Neural progenitor cell (in vitro differentiated cells): Measurements from ENCODE around the gene ZDHHC14. TPM values are rescaled to one million over a fixed set of nuclear protein-coding genes. Genes with fewer than 3 reads are reported as not detected.
"Not testable (repeated sequence)": the region's sequence is repeated elsewhere in the genome, so short reads cannot be mapped to it uniquely, and the experiment has no call there.

Source experiments
- DNase-seq: peaks from one replicate; pipeline ENCODE4 v3.0.0-alpha.2; 2016; ENCODE audit warnings: low spot score
- H2AFZ ChIP-seq: fragments of 200-600 bp; sonication (generic); replicated peaks from 2 replicates; pipeline ENCODE4 v1.6.1; 2016; ENCODE audit warnings: antibody characterized with exemption
- H3F3A ChIP-seq: fragments of 200-600 bp; sonication (generic); 2 replicates; pipeline ENCODE4 v1.6.1; 2016; ENCODE audit warnings: antibody characterized with exemption, low read depth
- H3K27ac ChIP-seq: fragments of 200-600 bp; sonication (generic); 2 replicates; pipeline ENCODE4 v1.5.1; 2016; ENCODE audit warnings: mild to moderate bottlenecking
- H3K27me3 ChIP-seq: fragments of 200-600 bp; sonication (generic); 2 replicates; pipeline ENCODE4 v1.6.1; 2016; ENCODE audit warnings: mild to moderate bottlenecking, moderate library complexity
- H3K36me3 ChIP-seq: fragments of 200-600 bp; sonication (generic); 2 replicates; pipeline ENCODE4 v1.5.1; 2016
- H3K4me1 ChIP-seq: fragments of 200-600 bp; sonication (generic); 2 replicates; pipeline ENCODE4 v1.6.1; 2016; ENCODE audit warnings: mixed run types
- H3K4me2 ChIP-seq: fragments of 200-600 bp; sonication (generic); 2 replicates; pipeline ENCODE4 v1.6.1; 2016
- H3K4me3 ChIP-seq: fragments of 200-600 bp; sonication (generic); 2 replicates; pipeline ENCODE4 v1.5.1; 2016
- H3K79me2 ChIP-seq: fragments of 200-600 bp; sonication (generic); 2 replicates; pipeline ENCODE4 v1.6.1; 2016; ENCODE audit warnings: low read depth
- H3K9ac ChIP-seq: fragments of 200-600 bp; sonication (generic); 2 replicates; pipeline ENCODE4 v1.6.1; 2016
- H3K9me3 ChIP-seq: fragments of 200-600 bp; sonication (generic); 2 replicates; pipeline ENCODE4 v1.5.1; 2016; ENCODE audit warnings: low read depth
- H4K20me1 ChIP-seq: fragments of 200-600 bp; sonication (generic); 2 replicates; pipeline ENCODE4 v1.6.1; 2016; ENCODE audit warnings: low read depth
- H3K27ac Mint-ChIP-seq: 3 replicates; pipeline ENCODE4 v1.8.0; 2021; ENCODE audit warnings: mixed read lengths
- H3K27me3 Mint-ChIP-seq: 2 replicates; pipeline ENCODE4 v1.8.0; 2022; ENCODE audit warnings: low read depth, mild to moderate bottlenecking, inconsistent platforms, moderate library complexity, mixed read lengths; ENCODE audit not compliant: insufficient read depth
- H3K36me3 Mint-ChIP-seq: 3 replicates; pipeline ENCODE4 v1.8.0; 2021; ENCODE audit warnings: mixed read lengths
- H3K4me1 Mint-ChIP-seq: 3 replicates; pipeline ENCODE4 v1.8.0; 2021; ENCODE audit warnings: mixed read lengths
- H3K4me3 Mint-ChIP-seq: 3 replicates; pipeline ENCODE4 v1.8.0; 2021; ENCODE audit warnings: mild to moderate bottlenecking, moderate library complexity, mixed read lengths
- H3K9me3 Mint-ChIP-seq: 3 replicates; pipeline ENCODE4 v1.8.0; 2020; ENCODE audit warnings: mixed read lengths
- EZH2 ChIP-seq: fragments of 200-600 bp; sonication (generic); IDR thresholded peaks from 2 replicates; pipeline ENCODE4 v1.6.1; 2017; ENCODE audit warnings: antibody characterized with exemption, mild to moderate bottlenecking, moderate library complexity
- EZH2phosphoT487 ChIP-seq: fragments of 200-600 bp; sonication (generic); IDR thresholded peaks from 2 replicates; pipeline ENCODE4 v1.6.1; 2017; ENCODE audit warnings: antibody characterized with exemption
- total RNA-seq: library from RNA; depleted of rRNA; stranded (reverse); fragments of >200 nt; gene quantifications from 2 replicates; pipeline ENCODE4 v1.2.3, GENCODE V29; 2015; ENCODE audit warnings: low replicate concordance
- TF ChIP-seq, protein P1 (sequence below): fragments of 200-600 bp; sonication (generic); IDR thresholded peaks from 2 replicates; pipeline ENCODE4 v1.5.1; 2017; ENCODE audit warnings: antibody characterized with exemption, mild to moderate bottlenecking

ZDHHC14 gene
- total RNA-seq, 1 donor from 2014 or later, result 14.5 TPM

DNA sequence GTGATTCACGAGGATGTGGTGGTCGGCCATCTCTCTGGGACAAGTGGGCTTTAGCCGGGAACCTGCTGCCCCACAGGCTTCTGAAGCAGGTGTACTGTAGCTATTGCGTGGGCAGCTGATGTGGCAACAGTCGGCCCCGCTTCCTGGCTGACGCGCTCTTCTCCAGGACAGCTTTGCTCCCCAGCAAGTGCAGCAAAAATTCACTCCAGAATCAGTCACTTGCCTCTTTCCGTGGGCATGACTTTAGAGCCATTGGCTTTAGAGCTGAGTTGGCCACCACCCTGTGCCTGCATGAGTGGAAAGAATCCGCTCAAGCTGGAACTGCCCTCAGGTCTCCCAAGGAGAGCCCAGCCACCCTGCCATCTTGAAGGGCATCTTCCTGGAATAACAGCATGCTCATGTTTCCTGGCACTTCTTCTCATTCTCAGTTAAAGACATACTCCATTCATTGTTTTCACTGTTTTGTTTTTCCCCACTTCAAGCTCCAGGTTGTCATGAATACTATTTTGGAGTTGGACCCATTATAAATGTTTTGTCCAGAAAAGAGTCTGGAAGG is 178.3 kb downstream of the ZDHHC14 start:
- no peak overlapping the region for H3K4me3 ChIP-seq
- H3K27ac ChIP-seq, result no peak overlapping the region
- H3K4me2 ChIP-seq, result peak overlapping the region; percentile 48
- Mint-ChIP-seq H3K27ac (peak overlapping the region; percentile 29), H3K27me3 (peaks cover 6% of the 10 kb centered on the region), H3K4me1 (peaks cover 60% of the 10 kb centered on the region), H3K4me3 (no peak overlapping the region), H3K9me3 (no peaks in the 10 kb centered on the region), H3K36me3 (no peaks in the 10 kb centered on the region)
- no peaks in the 10 kb centered on the region for H3K9me3 ChIP-seq
- peaks cover 50% of the 10 kb centered on the region for H3K4me1 ChIP-seq
- TF ChIP-seq, protein P1, sequence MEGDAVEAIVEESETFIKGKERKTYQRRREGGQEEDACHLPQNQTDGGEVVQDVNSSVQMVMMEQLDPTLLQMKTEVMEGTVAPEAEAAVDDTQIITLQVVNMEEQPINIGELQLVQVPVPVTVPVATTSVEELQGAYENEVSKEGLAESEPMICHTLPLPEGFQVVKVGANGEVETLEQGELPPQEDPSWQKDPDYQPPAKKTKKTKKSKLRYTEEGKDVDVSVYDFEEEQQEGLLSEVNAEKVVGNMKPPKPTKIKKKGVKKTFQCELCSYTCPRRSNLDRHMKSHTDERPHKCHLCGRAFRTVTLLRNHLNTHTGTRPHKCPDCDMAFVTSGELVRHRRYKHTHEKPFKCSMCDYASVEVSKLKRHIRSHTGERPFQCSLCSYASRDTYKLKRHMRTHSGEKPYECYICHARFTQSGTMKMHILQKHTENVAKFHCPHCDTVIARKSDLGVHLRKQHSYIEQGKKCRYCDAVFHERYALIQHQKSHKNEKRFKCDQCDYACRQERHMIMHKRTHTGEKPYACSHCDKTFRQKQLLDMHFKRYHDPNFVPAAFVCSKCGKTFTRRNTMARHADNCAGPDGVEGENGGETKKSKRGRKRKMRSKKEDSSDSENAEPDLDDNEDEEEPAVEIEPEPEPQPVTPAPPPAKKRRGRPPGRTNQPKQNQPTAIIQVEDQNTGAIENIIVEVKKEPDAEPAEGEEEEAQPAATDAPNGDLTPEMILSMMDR, result no peak
- TF ChIP-seq EZH2 (no peak), EZH2phosphoT487 (no peak)
- H3K9ac ChIP-seq, result no peak overlapping the region
- H4K20me1 ChIP-seq, result no peaks in the 10 kb centered on the region
- no peaks in the 10 kb centered on the region for H3K36me3 ChIP-seq
- DNase-seq, result no peak
- H3F3A ChIP-seq, result peaks cover 26% of the 10 kb centered on the region
- no peak overlapping the region for H2AFZ ChIP-seq
- H3K27me3 ChIP-seq, result no peaks in the 10 kb centered on the region
- H3K79me2 ChIP-seq, result no peaks in the 10 kb centered on the region

DNA sequence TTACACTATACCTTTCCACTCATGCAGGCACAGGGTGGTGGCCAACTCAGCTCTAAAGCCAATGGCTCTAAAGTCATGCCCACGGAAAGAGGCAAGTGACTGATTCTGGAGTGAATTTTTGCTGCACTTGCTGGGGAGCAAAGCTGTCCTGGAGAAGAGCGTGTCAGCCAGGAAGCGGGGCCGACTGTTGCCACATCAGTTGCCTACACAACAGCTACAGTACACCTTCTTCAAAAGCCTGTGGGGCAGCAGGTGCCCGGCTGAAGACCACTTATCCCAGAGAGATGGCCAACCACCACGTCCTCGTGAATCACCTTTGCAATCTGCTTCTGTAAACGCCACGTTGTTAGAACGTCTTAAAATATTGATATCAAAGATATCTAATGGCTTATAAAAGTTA is 179.1 kb downstream of the ZDHHC14 start:
- H3K4me3 Mint-ChIP-seq, H4K20me1 ChIP-seq, H3K27me3 ChIP-seq, H3K9me3 ChIP-seq, H3K27ac Mint-ChIP-seq, H3K9me3 Mint-ChIP-seq, H3K4me3 ChIP-seq, H3K36me3 ChIP-seq, DNase-seq, H3K27me3 Mint-ChIP-seq, H3K36me3 Mint-ChIP-seq, H2AFZ ChIP-seq, H3K4me2 ChIP-seq, H3K27ac ChIP-seq, H3K79me2 ChIP-seq, H3K9ac ChIP-seq: not testable (repeated sequence)
- Histone ChIP-seq H3K4me1 (peaks cover 42% of the 10 kb centered on the region), H3F3A (peaks cover 24% of the 10 kb centered on the region)
- peaks cover 53% of the 10 kb centered on the region for H3K4me1 Mint-ChIP-seq

DNA sequence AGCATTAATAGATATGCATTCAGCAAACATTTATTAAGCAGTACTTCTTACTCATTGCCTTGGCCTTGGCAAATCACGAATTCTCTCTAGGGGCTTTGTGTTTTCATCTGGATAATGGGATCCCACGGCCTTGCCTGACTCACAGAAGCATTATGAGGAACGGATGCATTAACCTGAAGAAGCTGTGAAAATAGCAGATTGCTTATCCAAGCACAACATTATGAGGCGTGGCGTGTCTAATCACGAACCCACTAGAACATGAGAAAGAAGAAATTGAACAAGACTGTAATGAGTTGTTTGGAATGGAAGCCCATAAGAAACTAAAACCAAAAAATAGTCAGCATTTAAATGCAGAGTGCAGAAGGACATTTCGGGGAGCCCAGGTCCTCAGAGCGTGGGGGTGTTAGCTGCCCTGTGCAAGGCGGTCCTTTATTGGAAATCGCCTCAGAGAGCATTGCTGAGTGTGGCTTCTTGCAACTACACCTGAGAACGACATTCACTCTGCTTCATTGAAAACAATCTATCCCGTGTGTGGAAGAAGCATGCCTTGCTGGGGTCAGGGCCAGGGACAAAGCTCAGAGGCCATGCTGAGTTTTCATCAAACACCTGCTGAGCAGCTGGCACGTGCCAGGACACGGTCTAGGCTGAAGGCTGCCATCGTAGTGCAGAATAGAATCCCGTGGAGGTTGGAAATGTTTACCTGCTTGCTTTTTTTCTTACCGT is 179.9 kb downstream of the ZDHHC14 start:
- Histone ChIP-seq H4K20me1 (no peaks in the 10 kb centered on the region), H3K9ac (no peak overlapping the region), H3K36me3 (no peaks in the 10 kb centered on the region), H3K79me2 (no peaks in the 10 kb centered on the region), H3F3A (peaks cover 16% of the 10 kb centered on the region), H3K27ac (no peak overlapping the region), H3K9me3 (no peaks in the 10 kb centered on the region), H3K27me3 (no peaks in the 10 kb centered on the region), H3K4me2 (no peak overlapping the region), H2AFZ (no peak overlapping the region), H3K4me3 (no peak overlapping the region), H3K4me1 (peaks cover 34% of the 10 kb centered on the region)
- no peak for DNase-seq
- Mint-ChIP-seq H3K27me3 (peaks cover 4% of the 10 kb centered on the region), H3K9me3 (no peaks in the 10 kb centered on the region), H3K4me1 (peaks cover 45% of the 10 kb centered on the region), H3K36me3 (no peaks in the 10 kb centered on the region), H3K27ac (peak overlapping the region; percentile 64), H3K4me3 (no peak overlapping the region)
- TF ChIP-seq, protein P1, result no peak
- TF ChIP-seq EZH2 (no peak), EZH2phosphoT487 (no peak)

DNA sequence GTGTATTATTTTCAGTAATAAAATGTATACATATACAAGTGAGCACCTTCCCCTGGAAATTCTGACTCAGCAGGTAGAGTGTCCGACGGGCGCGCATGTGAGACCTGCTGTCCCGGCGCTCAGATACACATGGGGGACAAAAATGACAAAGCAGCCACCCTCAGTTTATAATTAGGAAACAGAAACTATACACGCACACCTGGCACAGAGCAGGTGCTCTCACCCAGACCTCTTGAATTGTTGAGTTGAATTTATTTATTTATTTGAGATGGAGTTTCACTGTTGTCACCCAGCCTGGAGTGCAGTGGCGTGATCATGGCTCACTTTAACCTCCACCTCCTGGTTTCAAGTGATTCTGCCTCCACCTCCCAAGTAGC is 180.4 kb downstream of the ZDHHC14 start:
- no peak overlapping the region for H3K27ac Mint-ChIP-seq

More for the DNA sequence above, 180.4 kb downstream of the ZDHHC14 start:
- H4K20me1 ChIP-seq, result no peaks in the 10 kb centered on the region
- H3K79me2 ChIP-seq, result no peaks in the 10 kb centered on the region
- no peak overlapping the region for H2AFZ ChIP-seq
- TF ChIP-seq EZH2 (no peak), EZH2phosphoT487 (no peak)
- TF ChIP-seq, protein P1, result no peak
- H3K36me3 Mint-ChIP-seq, result no peaks in the 10 kb centered on the region
- no peak overlapping the region for H3K4me3 ChIP-seq
- peaks cover 11% of the 10 kb centered on the region for H3F3A ChIP-seq
- H3K9me3 ChIP-seq, result no peaks in the 10 kb centered on the region
- H3K27me3 ChIP-seq, result no peaks in the 10 kb centered on the region
- H3K9me3 Mint-ChIP-seq, result no peaks in the 10 kb centered on the region
- no peak overlapping the region for H3K9ac ChIP-seq
- H3K36me3 ChIP-seq, result no peaks in the 10 kb centered on the region
- peaks cover 41% of the 10 kb centered on the region for H3K4me1 Mint-ChIP-seq
- H3K4me1 ChIP-seq, result peaks cover 29% of the 10 kb centered on the region
- H3K27ac ChIP-seq, result no peak overlapping the region
- DNase-seq, result no peak
- H3K4me2 ChIP-seq, result no peak overlapping the region
- H3K4me3 Mint-ChIP-seq, result no peak overlapping the region
- peaks cover 3% of the 10 kb centered on the region for H3K27me3 Mint-ChIP-seq
